Measurements from ENCODE around the gene UST. TPM values are rescaled to one million over a fixed set of nuclear protein-coding genes. Genes with fewer than 3 reads are reported as not detected.
A peak's percentile ranks its signal among the peaks of the same experiment; 100 is the strongest.
"Not testable (repeated sequence)": the region's sequence is repeated elsewhere in the genome, so short reads cannot be mapped to it uniquely, and the experiment has no call there.

UST gene
- total RNA-seq, 1 donor from 2014 or later = under 0.01 TPM

- no peak for DNase-seq (ENCODE audit: low read depth in 2 of 2)
Measured at GRCh38 chr6:148868314-148868713, 121.5 kb downstream of the UST start.

DNA sequence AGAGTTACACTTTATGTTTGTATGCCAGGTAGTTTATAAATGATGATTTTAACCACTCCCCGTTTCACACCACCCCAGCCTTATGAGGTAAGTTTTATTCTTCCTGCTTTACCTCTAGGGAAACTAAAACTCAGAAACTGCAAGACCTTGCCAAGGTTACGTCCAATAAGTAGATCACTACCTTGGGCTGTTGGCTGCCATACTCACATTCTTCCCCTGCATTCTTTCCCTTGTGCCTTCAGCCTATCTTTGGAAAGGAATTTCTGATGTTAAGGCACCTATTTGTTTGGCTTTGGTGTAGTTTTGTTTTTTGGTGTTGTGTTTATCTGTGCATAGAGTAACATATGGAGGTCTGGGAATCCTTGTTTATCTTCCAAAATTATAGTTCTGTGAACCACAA, 122.1 kb downstream of the UST start:
- DNase-seq (ENCODE audit: low read depth in 2 of 2) = no peak

- DNase-seq (ENCODE audit: low read depth in 2 of 2) = no peak
Measured at GRCh38 chr6:148869585-148869984, 122.8 kb downstream of the UST start.

DNA sequence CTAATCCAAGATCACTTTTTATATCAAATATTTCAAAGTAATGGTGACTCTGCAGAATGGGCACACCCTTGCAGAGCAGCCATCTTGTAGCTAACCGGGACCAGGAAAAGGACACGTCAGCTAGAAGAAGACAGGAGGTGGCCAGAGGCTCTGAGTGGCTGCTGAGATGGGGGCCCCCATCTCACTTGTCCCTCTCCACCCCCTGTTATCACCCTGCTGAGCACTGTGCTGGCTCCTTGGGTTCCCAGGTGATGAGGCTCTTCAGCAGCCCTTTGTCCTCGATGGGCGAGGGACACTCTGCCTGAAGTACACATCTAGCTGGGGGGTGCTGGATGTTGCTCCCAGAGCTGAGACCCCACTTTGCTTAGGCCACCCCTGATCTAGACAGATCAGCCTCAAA, 126.3 kb downstream of the UST start:
- no peak for DNase-seq (ENCODE audit: low read depth in 2 of 2)

DNA sequence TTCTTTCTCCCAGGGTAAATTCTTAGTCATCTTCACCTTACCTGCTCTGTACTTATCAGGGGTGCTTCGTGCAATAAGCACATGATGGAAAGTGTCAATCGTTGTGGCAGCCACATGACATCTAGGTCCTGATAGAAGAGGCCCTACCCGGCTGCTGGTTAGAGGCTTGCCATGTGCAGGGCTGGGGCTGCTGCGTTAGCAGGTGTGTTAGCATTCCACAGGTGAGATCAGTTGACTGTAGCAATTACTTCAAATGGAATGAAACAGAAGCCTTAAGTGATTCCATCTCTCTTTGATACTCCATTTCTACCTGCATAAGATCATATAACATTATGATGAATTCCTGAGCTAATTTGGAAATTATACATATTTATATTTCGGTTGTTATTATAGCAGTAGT, 127.0 kb downstream of the UST start:
- DNase-seq (ENCODE audit: low read depth in 2 of 2) = no peak

GRCh38 chr6:148874698-148875293, 128.0 kb downstream of the UST start:
- DNase-seq (ENCODE audit: low read depth in 2 of 2) = no peak

- no peak for DNase-seq (ENCODE audit: low read depth in 2 of 2)
Measured at GRCh38 chr6:148878683-148879082, 131.9 kb downstream of the UST start.

GRCh38 chr6:148880742-148881141, 133.9 kb downstream of the UST start:
- not testable (repeated sequence) for DNase-seq (ENCODE audit: low read depth in 2 of 2)

- DNase-seq (ENCODE audit: low read depth in 2 of 2) = no peak
Measured at GRCh38 chr6:148881593-148882311, 134.9 kb downstream of the UST start.

DNA sequence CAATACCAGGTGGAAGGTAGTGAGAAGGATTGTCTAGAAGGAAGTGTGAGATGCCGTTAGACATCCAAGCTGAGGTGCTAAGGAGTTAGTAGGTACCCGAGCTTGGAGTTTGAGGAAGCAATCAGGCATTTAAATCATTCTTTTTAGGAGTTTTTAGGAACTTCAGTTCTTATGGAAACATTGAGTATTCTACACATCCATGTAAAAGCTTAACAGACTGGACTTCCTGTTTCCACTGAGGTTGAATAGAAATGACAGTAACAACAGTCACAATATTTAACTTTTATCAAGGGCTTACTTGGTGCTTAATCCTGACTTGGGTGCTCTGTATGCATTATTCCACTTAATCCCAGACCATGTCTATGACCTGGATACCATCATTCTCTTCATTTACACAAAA, 136.4 kb downstream of the UST start:
- DNase-seq (ENCODE audit: low read depth in 2 of 2) = no peak

- no peak for DNase-seq (ENCODE audit: low read depth in 2 of 2)
Measured at GRCh38 chr6:148884461-148884860, 137.6 kb downstream of the UST start.

- peak in 1 of 2 donors; percentile 28 for DNase-seq (ENCODE audit: low read depth in 2 of 2)
Measured at GRCh38 chr6:148885136-148885865, 138.5 kb downstream of the UST start.

DNA sequence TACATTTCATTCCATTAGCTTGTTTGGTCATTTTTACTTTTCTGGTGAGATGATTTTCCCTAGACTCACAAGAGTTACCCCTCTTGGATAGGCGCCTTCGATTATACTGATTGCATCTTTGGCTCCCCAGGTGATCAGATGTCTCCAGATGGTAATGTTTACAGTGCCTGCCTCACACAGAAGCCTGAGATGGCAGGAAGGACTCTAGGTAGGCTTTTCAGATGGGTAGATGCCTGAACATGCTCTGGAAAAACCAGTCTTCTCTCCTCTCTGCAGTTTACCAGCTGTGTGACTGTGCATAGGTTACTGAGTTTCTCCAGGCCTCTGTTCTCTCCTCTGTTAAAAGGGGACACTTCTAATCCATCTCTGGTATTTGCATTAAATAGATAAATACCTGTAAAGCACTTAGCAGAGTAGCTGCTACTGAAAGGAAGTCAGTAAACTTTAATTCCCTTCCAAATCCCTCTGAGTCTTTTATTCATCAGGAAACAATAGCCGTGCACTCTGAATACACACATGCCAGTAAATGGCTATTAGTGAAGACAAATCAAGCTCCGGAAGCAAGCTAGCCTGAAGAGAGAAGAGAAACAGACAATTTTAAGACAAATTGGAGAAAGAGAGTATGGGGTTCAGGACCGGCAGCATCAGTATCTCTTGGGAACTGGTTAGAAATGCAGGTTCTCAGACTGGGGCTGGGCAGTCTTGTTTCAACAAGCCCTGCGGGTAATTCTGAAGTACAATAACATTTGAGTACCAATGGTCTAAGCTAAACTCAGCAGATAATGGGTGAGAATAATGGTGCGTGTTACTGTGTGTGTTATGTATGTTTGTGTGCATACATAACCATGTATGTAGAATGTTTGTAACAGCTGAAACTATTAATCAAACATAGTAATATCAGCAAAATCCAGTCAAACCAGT, 139.4 kb downstream of the UST start:
- DNase-seq (ENCODE audit: low read depth in 2 of 2) = no peak

DNA sequence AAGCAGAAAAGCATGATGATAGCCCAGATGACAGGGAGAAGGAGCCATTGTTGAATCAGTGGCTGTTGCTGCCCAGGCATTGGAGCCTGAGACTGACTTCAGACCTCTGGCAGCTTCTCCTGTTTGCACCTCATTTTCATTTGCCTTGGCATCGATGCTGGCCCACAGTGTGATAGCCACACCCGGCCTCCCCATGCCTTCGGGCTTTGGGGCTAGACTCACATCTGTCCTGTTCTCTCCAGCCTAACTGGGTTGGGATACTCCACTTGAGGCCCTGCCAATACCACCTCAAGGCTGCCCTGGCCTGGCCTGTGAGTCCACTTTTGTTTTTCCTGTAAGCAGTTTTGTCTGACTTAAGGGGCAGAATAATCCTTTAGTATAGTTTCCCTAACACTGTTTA, 140.4 kb downstream of the UST start:
- no peak for DNase-seq (ENCODE audit: low read depth in 2 of 2)

GRCh38 chr6:148888856-148889255, 142.0 kb downstream of the UST start:
- DNase-seq (ENCODE audit: low read depth in 2 of 2) = no peak

- no peak for DNase-seq (ENCODE audit: low read depth in 2 of 2)
Measured at GRCh38 chr6:148890096-148890495, 143.3 kb downstream of the UST start.

DNA sequence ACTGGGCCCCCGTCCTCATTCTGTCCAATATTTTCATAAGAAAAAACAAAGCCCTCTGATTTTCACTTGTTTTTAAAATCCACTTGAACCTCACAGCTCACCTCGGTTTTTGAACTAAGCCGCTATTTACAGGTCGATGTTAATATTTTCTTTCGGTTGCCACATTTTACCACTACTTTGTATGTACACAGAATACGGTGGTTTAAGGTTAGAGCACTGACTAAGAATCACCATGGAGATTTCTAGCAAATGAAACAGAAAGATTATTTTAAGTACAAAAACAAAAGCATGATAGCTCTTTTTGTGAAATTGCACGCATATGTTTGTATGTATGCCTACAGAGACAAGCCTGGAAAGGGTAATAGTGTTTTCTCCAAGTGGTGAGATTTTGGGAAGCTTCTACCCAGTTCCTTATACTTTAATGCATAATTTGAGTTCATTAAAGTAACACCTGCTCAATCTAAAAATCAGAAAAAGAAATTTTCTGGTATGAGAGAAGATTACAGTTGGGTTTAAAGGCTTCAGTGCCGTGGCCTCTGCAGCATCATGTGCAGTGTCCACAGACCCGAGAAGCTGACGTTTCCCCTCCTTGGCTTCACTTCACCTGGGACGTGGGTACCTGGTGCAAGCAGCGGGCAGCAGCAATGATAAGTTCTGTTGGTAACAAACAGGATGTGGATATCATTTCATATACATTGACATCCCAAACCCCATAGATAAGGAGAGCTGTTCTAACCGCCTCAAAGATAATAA, 144.0 kb downstream of the UST start:
- no peak for DNase-seq (ENCODE audit: low read depth in 2 of 2)

DNA sequence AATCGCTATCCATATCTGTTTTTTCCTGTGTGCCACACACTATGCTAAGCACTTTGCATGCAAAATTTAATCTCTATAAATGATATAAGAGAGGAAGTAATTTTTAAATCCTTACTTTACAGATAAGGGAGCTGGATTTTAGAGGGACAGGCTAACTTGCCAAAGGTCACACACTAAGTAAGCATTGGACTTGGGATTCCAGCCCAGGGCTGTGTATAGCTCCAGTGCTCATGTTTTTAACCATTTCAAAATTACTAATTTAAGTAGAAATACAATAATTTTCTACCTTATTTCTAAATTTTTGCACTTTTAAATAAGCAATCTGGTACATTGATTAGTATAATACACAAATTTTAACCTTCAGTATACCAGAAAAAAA, 144.6 kb downstream of the UST start:
- DNase-seq (ENCODE audit: low read depth in 2 of 2) = no peak

DNA sequence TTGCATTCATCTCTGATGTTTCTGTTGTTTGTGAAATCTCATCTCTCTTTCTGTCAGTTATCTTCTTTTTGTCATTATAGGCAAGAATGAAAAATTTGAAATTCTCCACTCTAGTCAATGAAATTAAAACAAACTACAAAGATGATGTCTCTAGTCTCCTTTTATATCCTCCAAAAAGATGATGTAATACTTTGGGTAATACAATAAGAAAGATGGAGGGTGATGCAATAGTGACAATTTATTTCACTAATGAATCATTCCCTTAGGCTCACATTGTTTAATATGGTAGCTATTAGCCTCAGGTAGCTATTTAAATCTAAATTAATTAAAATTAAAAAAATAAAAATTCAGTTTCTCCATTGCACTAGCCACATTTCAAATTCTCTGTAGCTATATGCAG, 145.4 kb downstream of the UST start:
- DNase-seq (ENCODE audit: low read depth in 2 of 2) = no peak

GRCh38 chr6:148893073-148893472, 146.2 kb downstream of the UST start:
- no peak for DNase-seq (ENCODE audit: low read depth in 2 of 2)

DNA sequence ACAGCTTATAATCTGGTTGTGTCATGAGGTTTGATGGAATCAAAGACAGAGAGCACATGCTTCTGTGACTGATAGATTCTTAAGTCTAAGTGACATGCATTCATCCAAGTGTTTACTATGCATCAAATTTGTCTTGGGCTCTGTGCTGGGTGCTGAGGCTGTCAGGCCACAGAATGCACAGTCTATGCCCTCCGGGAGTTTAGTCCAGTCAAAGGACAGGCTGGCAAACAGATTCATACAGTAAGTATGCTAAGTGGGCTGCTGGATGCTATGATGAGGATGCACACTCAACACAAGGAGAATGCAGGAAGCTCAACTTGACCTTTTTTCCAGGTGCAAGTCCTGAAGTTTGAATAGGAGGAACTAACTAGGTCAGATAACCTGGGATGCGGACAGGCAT, 146.7 kb downstream of the UST start:
- DNase-seq (ENCODE audit: low read depth in 2 of 2) = no peak
